IPS-15b (cell line): ENCODE results near the gene AQP5.

Experiments used
- H3K27me3 ChIP-seq: one replicate; pipeline ENCODE4 v1.6.1; 2013; ENCODE audit warnings: low read length; ENCODE audit not compliant: control insufficient read depth, insufficient read depth
- H3K36me3 ChIP-seq: one replicate; pipeline ENCODE4 v1.6.1; 2013; ENCODE audit warnings: low read length; ENCODE audit not compliant: control insufficient read depth, insufficient read depth
- H3K4me1 ChIP-seq: one replicate; pipeline ENCODE4 v1.6.1; 2013; ENCODE audit warnings: mild to moderate bottlenecking, low read length; ENCODE audit not compliant: control insufficient read depth, insufficient read depth
- H3K4me3 ChIP-seq: one replicate; pipeline ENCODE4 v1.5.1; 2013; ENCODE audit warnings: low read depth, low read length
- H3K9ac ChIP-seq: one replicate; pipeline ENCODE4 v1.6.1; 2013; ENCODE audit warnings: low read depth, mild to moderate bottlenecking, low read length
- H3K9me3 ChIP-seq: one replicate; pipeline ENCODE4 v1.6.1; 2013; ENCODE audit warnings: mild to moderate bottlenecking, low read length; ENCODE audit not compliant: control insufficient read depth, insufficient read depth

The AQP5 gene

DNA sequence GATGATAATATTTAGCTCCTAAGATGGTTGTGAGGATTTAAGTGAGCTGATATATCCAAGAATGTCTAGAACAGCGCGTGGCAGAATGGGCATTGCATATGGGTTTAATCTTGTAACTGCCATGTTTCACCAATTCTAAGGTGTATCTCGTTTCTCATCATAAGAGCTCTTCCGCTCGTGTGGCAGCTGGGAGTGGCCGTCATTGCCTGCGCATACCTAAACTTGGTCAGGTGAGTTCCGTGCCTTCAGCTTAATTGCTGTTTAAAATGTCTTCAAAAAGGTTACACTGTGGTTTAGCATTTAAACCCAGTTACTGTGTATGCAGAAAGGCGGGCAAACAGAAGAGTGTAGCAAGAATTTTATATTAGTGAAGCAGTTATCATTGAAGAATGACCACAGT is 15.6 kb upstream of the AQP5 start:
- peak overlapping the region; percentile 10 for H3K4me3 ChIP-seq
- peaks cover 5% of the 10 kb centered on the region for H3K27me3 ChIP-seq
- no peaks in the 10 kb centered on the region for H3K9me3 ChIP-seq
- no peaks in the 10 kb centered on the region for H3K36me3 ChIP-seq
- no peak overlapping the region for H3K9ac ChIP-seq
- H3K4me1 ChIP-seq: peaks cover 13% of the 10 kb centered on the region

DNA sequence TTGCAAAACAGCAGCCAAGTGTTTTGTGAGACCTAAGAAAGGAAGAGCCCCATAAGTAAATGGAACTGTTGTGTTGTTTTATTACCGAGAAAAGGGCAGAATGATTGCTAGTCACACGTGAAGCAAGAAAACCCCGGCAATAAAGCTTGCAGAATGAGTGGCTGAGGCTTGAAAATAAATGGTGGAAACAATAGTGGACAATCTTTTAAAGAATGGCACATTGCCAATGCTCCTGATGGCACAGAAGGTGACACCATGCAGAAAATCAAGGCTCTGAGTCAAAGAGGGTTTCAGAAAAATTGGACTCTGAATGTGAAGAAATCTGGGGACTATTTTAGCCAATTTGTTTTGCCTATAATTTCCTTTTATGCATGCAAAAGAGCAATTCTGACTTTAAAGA is 15.2 kb upstream of the AQP5 start:
- Histone ChIP-seq H3K4me3 (no peak overlapping the region), H3K27me3 (peaks cover 5% of the 10 kb centered on the region), H3K9me3 (no peaks in the 10 kb centered on the region), H3K4me1 (peaks cover 13% of the 10 kb centered on the region), H3K36me3 (no peaks in the 10 kb centered on the region), H3K9ac (no peak overlapping the region)

DNA sequence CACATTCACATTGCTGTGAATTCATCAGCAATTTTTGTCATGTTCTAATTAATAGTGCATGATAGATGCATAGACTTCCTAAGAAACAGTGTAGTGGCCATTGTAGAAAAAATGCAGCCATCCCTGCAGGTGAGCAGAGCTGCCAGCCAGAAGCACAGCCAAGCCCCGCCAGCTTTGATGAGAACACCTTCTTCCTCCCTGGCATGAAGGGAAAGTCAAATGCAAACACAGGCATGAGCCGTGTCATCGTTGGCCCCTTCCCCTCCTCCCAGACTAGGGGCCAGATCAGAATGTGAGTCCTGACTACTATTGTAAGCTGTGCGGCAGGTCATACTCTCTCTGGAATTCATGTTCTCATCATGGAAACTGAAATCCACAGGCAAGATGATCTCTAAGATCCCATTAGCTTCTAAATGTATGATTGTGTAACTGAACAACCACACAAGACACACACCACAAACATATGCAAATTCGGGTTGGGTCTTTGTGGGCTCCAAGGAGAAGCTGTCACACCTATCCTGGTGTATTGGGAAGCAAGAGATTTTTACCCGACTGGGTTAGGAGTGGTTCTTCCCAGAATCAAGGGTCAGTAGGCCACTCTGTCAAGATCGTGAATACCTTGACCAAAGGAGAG is 14.0 kb upstream of the AQP5 start:
- H3K27me3 ChIP-seq: peaks cover 5% of the 10 kb centered on the region
- H3K9ac ChIP-seq: no peak overlapping the region
- H3K4me3 ChIP-seq: no peak overlapping the region
- H3K4me1 ChIP-seq: peaks cover 11% of the 10 kb centered on the region
- no peaks in the 10 kb centered on the region for H3K9me3 ChIP-seq
- H3K36me3 ChIP-seq: no peaks in the 10 kb centered on the region

DNA sequence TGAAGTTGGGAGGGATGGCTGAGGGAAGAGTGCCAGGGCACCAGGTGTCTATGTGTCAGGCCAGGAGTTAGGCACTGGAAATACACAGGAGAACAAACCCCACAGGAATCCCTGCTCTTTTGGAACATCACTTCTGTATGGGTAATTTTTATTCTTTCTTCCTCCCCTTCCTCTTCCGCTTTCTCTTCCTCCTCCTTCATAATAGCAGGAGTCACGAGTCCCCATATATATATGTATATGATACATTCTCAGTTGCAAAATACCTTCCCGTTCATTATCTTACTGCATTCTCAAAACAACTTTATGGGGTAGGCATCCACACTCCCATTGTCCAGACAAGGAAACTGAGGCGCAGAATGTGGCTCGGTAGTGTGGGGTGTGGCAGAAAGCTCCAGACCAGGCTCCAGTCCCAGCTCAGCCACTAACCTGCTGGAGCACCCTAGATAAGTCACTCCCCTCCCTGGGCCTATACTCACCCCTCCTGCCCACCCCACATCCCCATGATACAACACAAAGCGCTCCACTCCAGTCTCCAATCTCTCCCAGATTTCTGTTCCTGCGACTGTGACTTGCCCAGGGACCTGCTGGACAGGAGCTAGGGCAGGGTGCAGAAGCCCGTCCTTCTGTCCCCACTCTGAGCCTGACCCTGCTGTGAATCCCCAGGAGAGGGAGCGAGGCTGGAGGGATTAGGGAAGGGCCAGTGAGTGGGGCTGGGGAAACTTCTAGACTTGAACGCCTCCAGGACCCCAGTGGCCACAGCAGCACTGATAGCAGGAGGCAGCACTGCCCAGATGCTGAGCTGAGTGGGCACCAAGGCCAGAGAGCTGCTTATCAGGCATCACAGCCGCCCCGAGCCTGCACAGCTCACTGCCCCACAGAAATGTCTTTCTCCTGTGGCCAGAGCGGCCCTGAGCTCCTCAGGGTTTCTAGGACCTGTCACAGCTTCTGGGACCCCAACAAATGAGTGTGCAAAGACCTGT is 12.5 kb upstream of the AQP5 start:
- H3K27me3 ChIP-seq: peaks cover 5% of the 10 kb centered on the region
- no peaks in the 10 kb centered on the region for H3K36me3 ChIP-seq
- H3K9ac ChIP-seq: no peak overlapping the region
- H3K4me1 ChIP-seq: peaks cover 11% of the 10 kb centered on the region
- no peaks in the 10 kb centered on the region for H3K9me3 ChIP-seq
- no peak overlapping the region for H3K4me3 ChIP-seq

DNA sequence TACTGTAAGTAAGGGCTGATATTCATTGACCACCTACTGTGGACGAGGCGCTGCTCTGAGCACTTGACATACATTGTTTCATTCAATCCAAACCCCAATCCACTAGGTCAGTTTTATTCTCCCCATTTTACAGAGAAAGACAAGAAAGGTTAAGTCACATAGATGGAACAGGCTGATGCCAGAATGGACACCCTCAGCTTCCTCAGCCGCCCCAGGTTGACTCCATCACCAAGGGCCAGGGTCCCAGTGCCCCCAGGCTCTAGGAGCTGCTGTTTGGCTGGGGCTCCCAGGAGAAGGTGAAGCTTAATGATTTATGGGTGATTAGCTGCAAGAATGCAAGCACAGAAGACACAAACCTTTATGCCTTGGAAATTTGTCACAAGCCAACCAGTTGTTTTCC is 11.8 kb upstream of the AQP5 start:
- peaks cover 11% of the 10 kb centered on the region for H3K4me1 ChIP-seq
- H3K9ac ChIP-seq: no peak overlapping the region
- no peaks in the 10 kb centered on the region for H3K9me3 ChIP-seq
- no peaks in the 10 kb centered on the region for H3K36me3 ChIP-seq
- no peak overlapping the region for H3K4me3 ChIP-seq
- H3K27me3 ChIP-seq: peaks cover 7% of the 10 kb centered on the region

DNA sequence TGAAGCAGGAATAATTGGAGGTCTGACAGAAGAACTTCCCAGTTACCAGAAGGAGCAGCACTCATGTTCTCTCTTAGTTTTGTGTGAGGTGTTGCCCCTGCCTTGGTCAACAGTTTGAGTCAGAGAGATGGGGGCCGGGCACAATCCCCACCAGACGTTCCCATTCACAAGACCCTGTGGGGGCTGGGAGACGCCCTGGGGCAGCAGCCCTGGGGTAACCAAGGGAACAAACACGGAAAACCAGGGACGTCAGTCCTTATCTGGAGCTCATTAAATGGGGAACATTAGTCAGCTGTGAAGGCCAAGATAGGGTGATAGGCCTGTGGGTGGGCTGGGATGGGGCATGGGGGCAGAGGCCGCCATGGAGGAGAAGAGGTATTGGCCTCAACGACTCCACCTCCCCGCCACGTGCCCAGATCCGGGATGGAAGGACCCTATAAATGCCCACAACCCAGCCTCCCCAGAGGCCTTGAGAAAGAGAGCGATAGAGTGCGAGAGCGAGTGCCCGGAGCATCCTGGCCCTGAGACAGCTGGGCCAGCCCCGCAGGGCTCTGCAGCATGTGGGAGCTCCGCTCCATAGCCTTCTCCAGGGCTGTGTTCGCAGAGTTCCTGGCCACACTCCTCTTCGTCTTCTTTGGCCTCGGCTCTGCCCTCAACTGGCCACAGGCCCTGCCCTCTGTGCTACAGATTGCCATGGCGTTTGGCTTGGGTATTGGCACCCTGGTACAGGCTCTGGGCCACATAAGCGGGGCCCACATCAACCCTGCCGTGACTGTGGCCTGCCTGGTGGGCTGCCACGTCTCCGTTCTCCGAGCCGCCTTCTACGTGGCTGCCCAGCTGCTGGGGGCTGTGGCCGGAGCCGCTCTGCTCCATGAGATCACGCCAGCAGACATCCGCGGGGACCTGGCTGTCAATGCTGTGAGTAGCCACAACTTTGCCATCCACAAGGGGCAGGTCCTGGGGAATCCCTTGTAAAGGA is 11.1 kb upstream of the AQP5 start, which contains the start of gene AQP2:
Gene AQP2, plus strand, starts transcription at position 465 of the 979 bp plus-strand sequence. Its CDS starts 94 bp downstream, at position 559.
- Histone ChIP-seq H3K36me3 (no peaks in the 10 kb centered on the region), H3K27me3 (peaks cover 6% of the 10 kb centered on the region), H3K4me1 (peaks cover 11% of the 10 kb centered on the region), H3K9me3 (no peaks in the 10 kb centered on the region), H3K9ac (no peak within 1 kb of the TSS), H3K4me3 (no peak within 1 kb of the TSS)

DNA sequence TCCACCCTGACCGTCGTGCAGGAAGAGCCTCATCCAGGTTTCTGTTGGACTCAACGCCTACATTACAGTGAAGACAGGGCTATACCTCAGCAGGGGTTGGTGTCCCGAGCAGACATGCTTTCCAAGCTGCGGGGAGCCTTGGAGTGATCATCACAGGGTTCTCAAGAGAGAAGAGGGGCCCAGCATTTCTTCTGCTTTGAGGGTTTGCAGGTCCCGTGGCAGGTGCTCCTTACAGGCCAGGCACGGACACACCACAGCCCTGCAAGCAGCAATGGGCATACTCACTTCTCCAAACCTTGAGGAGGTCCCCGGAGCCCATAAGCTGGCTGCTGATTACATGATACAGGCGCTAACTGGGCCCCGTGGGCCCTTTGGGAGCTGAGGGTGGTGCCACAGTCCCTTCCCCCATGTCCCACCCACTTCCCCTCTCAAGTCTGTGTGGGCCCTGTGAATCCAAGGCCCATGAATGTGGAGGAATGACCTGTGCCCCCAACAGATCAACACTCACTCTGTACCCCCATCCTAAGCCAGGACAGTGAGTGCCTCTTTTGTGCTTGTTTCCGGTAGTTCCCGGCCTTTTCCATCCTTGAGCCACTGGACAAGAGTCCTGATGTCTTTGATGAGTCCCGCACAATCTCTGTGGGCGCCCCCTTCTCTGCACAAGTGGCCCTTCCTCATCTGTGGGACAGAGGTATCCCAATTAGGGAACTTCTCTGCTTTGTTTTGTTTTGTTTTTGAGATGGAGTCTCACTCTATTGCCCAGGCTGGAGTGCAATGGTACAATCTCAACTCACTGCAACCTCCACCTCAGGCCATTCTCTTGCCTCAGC is 10.0 kb upstream of the AQP5 start:
- Histone ChIP-seq H3K9ac (no peak overlapping the region), H3K9me3 (no peaks in the 10 kb centered on the region), H3K4me3 (no peak overlapping the region), H3K27me3 (peaks cover 17% of the 10 kb centered on the region), H3K36me3 (no peaks in the 10 kb centered on the region), H3K4me1 (peaks cover 3% of the 10 kb centered on the region)

DNA sequence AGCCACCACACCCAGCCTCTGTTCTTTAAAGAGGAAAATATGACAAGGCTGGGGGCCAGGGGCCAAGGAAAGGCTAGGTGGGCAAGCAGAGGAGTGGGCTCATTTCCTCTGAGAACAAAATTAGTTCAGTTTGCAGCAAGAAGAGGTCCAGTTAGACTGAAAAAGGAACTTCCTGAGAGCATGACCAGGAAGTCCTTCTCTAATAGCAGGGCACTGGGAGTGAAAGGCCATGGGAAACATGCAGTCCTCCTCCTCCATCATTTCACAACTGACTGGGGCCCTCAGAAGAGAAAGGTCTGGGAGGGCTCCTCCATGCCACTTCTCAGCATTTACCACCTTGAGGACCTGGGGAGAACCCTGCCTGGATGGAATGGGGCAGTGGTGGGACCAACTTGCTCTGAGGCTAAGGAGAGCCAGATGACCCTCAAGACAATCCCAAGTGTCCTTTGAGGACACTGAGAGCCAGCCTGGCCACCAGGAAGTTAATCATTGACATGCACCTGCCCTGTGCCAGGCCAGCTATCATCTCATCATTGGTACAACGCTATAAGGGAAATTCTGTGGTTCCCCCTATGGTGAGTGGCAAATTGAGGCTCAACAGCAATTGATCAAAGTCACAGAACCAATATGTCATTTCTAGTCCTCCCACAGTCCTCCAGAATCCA is 9.1 kb upstream of the AQP5 start:
- no peak overlapping the region for H3K4me3 ChIP-seq
- peaks cover 23% of the 10 kb centered on the region for H3K27me3 ChIP-seq
- no peak overlapping the region for H3K9ac ChIP-seq
- H3K9me3 ChIP-seq: no peaks in the 10 kb centered on the region
- H3K4me1 ChIP-seq: peaks cover 3% of the 10 kb centered on the region
- no peaks in the 10 kb centered on the region for H3K36me3 ChIP-seq

DNA sequence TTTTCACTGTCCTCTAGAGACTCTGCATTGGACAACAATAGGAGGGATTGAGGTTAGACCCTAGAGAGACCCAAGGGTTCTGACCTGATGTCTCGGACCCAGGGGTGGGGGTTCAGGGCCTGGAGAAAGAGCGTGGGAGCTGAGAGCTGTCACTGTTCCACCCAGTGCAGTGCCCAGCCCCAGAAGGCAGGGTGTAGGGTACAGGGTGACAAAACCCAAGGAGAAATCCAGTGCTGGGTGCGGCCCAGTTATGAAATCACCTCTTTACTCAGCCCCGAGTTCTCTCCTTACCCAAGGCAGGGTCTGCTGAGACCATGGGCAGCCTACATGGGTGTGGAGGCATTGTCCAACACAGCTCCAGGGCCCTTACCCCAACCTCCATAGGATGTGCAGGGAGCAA is 8.5 kb upstream of the AQP5 start:
- H3K4me3 ChIP-seq: no peak overlapping the region
- no peaks in the 10 kb centered on the region for H3K36me3 ChIP-seq
- no peak overlapping the region for H3K9ac ChIP-seq
- no peaks in the 10 kb centered on the region for H3K9me3 ChIP-seq
- peaks cover 29% of the 10 kb centered on the region for H3K27me3 ChIP-seq
- no peaks in the 10 kb centered on the region for H3K4me1 ChIP-seq

DNA sequence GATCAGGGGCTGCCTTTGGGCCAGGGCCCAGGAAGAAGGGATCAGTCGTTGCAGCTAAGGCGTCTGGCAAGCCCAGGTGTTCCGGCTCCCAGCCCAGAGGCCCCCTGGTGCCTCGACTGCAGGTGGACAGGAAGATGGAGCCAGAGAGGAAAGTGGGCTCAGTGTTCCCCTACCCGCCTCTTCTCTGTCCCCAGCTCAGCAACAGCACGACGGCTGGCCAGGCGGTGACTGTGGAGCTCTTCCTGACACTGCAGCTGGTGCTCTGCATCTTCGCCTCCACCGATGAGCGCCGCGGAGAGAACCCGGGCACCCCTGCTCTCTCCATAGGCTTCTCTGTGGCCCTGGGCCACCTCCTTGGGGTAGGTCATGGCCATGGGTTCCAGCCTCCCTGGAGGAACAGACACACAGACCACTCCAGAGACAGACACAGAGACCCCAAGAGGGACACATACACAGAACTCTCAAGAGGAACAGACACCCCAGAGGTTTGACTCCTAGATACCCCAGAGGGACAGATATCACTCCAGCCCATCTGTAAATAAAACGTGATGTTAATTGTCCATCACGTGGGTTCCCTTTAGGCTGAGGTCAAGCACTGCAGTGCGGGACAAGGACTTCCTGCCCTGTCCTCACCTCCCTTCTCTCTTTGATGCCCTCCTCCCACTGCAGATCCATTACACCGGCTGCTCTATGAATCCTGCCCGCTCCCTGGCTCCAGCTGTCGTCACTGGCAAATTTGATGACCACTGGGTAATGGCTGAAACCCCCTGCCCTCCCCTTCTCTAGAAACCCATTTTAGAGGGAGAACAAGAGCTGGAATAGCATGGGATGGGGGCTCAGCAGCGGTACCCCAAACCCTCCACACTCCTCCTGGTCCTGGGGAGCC is 7.5 kb upstream of the AQP5 start:
- Histone ChIP-seq H3K9me3 (no peaks in the 10 kb centered on the region), H3K9ac (no peak overlapping the region), H3K4me3 (no peak overlapping the region), H3K4me1 (peaks cover under 1% of the 10 kb centered on the region), H3K27me3 (peaks cover 39% of the 10 kb centered on the region), H3K36me3 (no peaks in the 10 kb centered on the region)
